Measurements from ENCODE around the gene MLKL. TPM values are rescaled to one million over a fixed set of nuclear protein-coding genes. Genes with fewer than 3 reads are reported as not detected.

Gene MLKL
- total and polyA plus RNA-seq, 2 donors (not counting 3 experiments of a cell fraction or from before 2014, with no cell fraction given), result 8.1 to 26.5 TPM

- FAIRE-seq (no peak), DNase-seq (ENCODE audit: low read depth, low spot score) (no peak)
- H3K9ac ChIP-seq (replicated peaks; ENCODE audit: extremely low read depth, insufficient read depth, low read length), result no peak overlapping the region
- H3K27me3 ChIP-seq (ENCODE audit: control insufficient read depth in 2 of 2, insufficient read depth in 2 of 2, low read length in 2 of 2), result no peaks in the 10 kb centered on the region
- no peak overlapping the region for H3K4me3 ChIP-seq (replicated peaks in 1 of 3; ENCODE audit: insufficient read depth in 1 of 3, low read depth in 1 of 3, low read length in 3 of 3)
- H3K9me1 ChIP-seq (replicated peaks; ENCODE audit: control insufficient read depth, extremely low read depth, insufficient read depth, low read length), result no peaks in the 10 kb centered on the region
- BruUV-seq (replicated peaks), result no TSS peak
- H3K4me2 ChIP-seq (ENCODE audit: insufficient read depth, low read length), result no peak overlapping the region
- dilution Hi-C loops (cut with MboI; ENCODE audit: extremely low pct_ligation_motif_present, low sequenced_read_pairs), result no loop called here
- ChIA-PET CTCF (no interaction called here), POLR2A (no interaction called here)
- no peaks in the 10 kb centered on the region for H3K9me3 ChIP-seq (replicated peaks; ENCODE audit: control insufficient read depth, insufficient read depth, low read length)
- H3K79me2 ChIP-seq (ENCODE audit: control insufficient read depth, insufficient read depth, low read length), result peaks cover 97% of the 10 kb centered on the region
- H2AFZ ChIP-seq (ENCODE audit: low read depth, low read length), result no peak overlapping the region
- TF ChIP-seq FOS (IDR thresholded peaks at IDR 0.05; ENCODE audit: borderline replicate concordance, insufficient read depth, low read length) (no peak), EZH2 (IDR thresholded peaks at IDR 0.05; ENCODE audit: borderline replicate concordance, low read depth, low read length, severe bottlenecking) (no peak), GATA2 (IDR thresholded peaks at IDR 0.05; ENCODE audit: insufficient read depth, insufficient read length, low read depth, low read length) (no peak), JUN (IDR thresholded peaks at IDR 0.05; ENCODE audit: borderline replicate concordance, insufficient read depth, insufficient read length, low read depth) (no peak), MAX (IDR thresholded peaks at IDR 0.05; ENCODE audit: insufficient read depth, insufficient read length) (no peak), POLR2A (IDR thresholded peaks at IDR 0.05; ENCODE audit: low read depth, low read length) (no peak), CTCF (IDR thresholded peaks at IDR 0.05; ENCODE audit: extremely low read depth in 1 of 2, insufficient read depth in 1 of 2, low read depth in 1 of 2, low read length in 2 of 2) (no peak), POLR2AphosphoS5 (IDR thresholded peaks at IDR 0.05; ENCODE audit: insufficient read depth, low read depth, low read length) (no peak), MYC (IDR thresholded peaks at IDR 0.05; ENCODE audit: low read depth, low read length) (no peak)
- H3K36me3 ChIP-seq (ENCODE audit: control insufficient read depth in 2 of 2, extremely low read depth in 1 of 2, insufficient read depth in 2 of 2, low read length in 2 of 2), result peaks cover 10 to 29% of the 10 kb centered on the region in 2 experiments
- no peak overlapping the region for H3K27ac ChIP-seq (ENCODE audit: insufficient read depth, low read depth, low read length)
- H4K20me1 ChIP-seq (replicated peaks; ENCODE audit: control insufficient read depth, extremely low read depth, insufficient read depth, low read length), result peaks cover 8% of the 10 kb centered on the region
- no peaks in the 10 kb centered on the region for H3K4me1 ChIP-seq (ENCODE audit: control insufficient read depth, extremely low read depth, insufficient read depth, low read length)
- intact Hi-C loops (cut with micrococcal nuclease), result no loop called here
Measured at GRCh38 chr16:74660383-74660782, 40.3 kb downstream of the MLKL start.
